IPS-15b (cell line): ENCODE results near the gene DNMT3A.

ENCODE experiments used
- H3K27me3 ChIP-seq: one replicate; pipeline ENCODE4 v1.6.1; 2013; ENCODE audit warnings: low read length; ENCODE audit not compliant: control insufficient read depth, insufficient read depth
- H3K36me3 ChIP-seq: one replicate; pipeline ENCODE4 v1.6.1; 2013; ENCODE audit warnings: low read length; ENCODE audit not compliant: control insufficient read depth, insufficient read depth
- H3K4me1 ChIP-seq: one replicate; pipeline ENCODE4 v1.6.1; 2013; ENCODE audit warnings: mild to moderate bottlenecking, low read length; ENCODE audit not compliant: control insufficient read depth, insufficient read depth
- H3K4me3 ChIP-seq: one replicate; pipeline ENCODE4 v1.5.1; 2013; ENCODE audit warnings: low read depth, low read length
- H3K9ac ChIP-seq: one replicate; pipeline ENCODE4 v1.6.1; 2013; ENCODE audit warnings: low read depth, mild to moderate bottlenecking, low read length
- H3K9me3 ChIP-seq: one replicate; pipeline ENCODE4 v1.6.1; 2013; ENCODE audit warnings: mild to moderate bottlenecking, low read length; ENCODE audit not compliant: control insufficient read depth, insufficient read depth

The DNMT3A gene

GRCh38 chr2:25316101-25316500 is 25.6 kb downstream of the DNMT3A start:
- Histone ChIP-seq H3K36me3 (no peaks in the 10 kb centered on the region), H3K4me1 (peaks cover 20% of the 10 kb centered on the region), H3K9me3 (no peaks in the 10 kb centered on the region), H3K4me3 (no peak overlapping the region), H3K27me3 (no peaks in the 10 kb centered on the region), H3K9ac (no peak overlapping the region)

GRCh38 chr2:25315316-25315680 is 26.4 kb downstream of the DNMT3A start:
- Histone ChIP-seq H3K4me3 (no peak overlapping the region), H3K36me3 (no peaks in the 10 kb centered on the region), H3K4me1 (peaks cover 26% of the 10 kb centered on the region), H3K9me3 (no peaks in the 10 kb centered on the region), H3K9ac (no peak overlapping the region), H3K27me3 (no peaks in the 10 kb centered on the region)

GRCh38 chr2:25314514-25315315 is 27.0 kb downstream of the DNMT3A start:
- H3K9ac ChIP-seq = peak overlapping the region; percentile 60

GRCh38 chr2:25313711-25314513 is 27.8 kb downstream of the DNMT3A start:
- no peaks in the 10 kb centered on the region for H3K9me3 ChIP-seq
- no peak overlapping the region for H3K9ac ChIP-seq
- H3K36me3 ChIP-seq = no peaks in the 10 kb centered on the region
- H3K4me3 ChIP-seq = no peak overlapping the region
- H3K27me3 ChIP-seq = no peaks in the 10 kb centered on the region
- H3K4me1 ChIP-seq = peaks cover 29% of the 10 kb centered on the region

More at GRCh38 chr2:25314514-25315315, 27.0 kb downstream of the DNMT3A start:
- H3K27me3 ChIP-seq = no peaks in the 10 kb centered on the region
- peaks cover 27% of the 10 kb centered on the region for H3K4me1 ChIP-seq
- no peak overlapping the region for H3K4me3 ChIP-seq
- H3K36me3 ChIP-seq = no peaks in the 10 kb centered on the region
- no peaks in the 10 kb centered on the region for H3K9me3 ChIP-seq

GRCh38 chr2:25312958-25313710 is 28.6 kb downstream of the DNMT3A start:
- H3K27me3 ChIP-seq = no peaks in the 10 kb centered on the region
- H3K4me1 ChIP-seq = peaks cover 29% of the 10 kb centered on the region
- H3K4me3 ChIP-seq = no peak overlapping the region
- no peaks in the 10 kb centered on the region for H3K36me3 ChIP-seq
- no peaks in the 10 kb centered on the region for H3K9me3 ChIP-seq
- H3K9ac ChIP-seq = no peak overlapping the region

GRCh38 chr2:25311865-25312575 is 29.7 kb downstream of the DNMT3A start:
- Histone ChIP-seq H3K27me3 (no peaks in the 10 kb centered on the region), H3K36me3 (no peaks in the 10 kb centered on the region), H3K9ac (no peak overlapping the region), H3K4me3 (no peak overlapping the region), H3K9me3 (no peaks in the 10 kb centered on the region), H3K4me1 (peaks cover 30% of the 10 kb centered on the region)

- Histone ChIP-seq H3K9ac (no peak overlapping the region), H3K4me1 (peaks cover 31% of the 10 kb centered on the region), H3K9me3 (no peaks in the 10 kb centered on the region), H3K36me3 (no peaks in the 10 kb centered on the region), H3K4me3 (no peak overlapping the region), H3K27me3 (no peaks in the 10 kb centered on the region)
Measured at GRCh38 chr2:25310965-25311864, 30.5 kb downstream of the DNMT3A start.

GRCh38 chr2:25310709-25310964 is 31.1 kb downstream of the DNMT3A start:
- no peaks in the 10 kb centered on the region for H3K9me3 ChIP-seq
- peak overlapping the region; percentile 26 for H3K9ac ChIP-seq
- H3K4me1 ChIP-seq = peaks cover 31% of the 10 kb centered on the region
- H3K36me3 ChIP-seq = no peaks in the 10 kb centered on the region
- no peaks in the 10 kb centered on the region for H3K27me3 ChIP-seq
- no peak overlapping the region for H3K4me3 ChIP-seq

GRCh38 chr2:25309402-25309801 is 32.3 kb downstream of the DNMT3A start:
- H3K9me3 ChIP-seq = no peaks in the 10 kb centered on the region
- peaks cover 31% of the 10 kb centered on the region for H3K4me1 ChIP-seq
- H3K36me3 ChIP-seq = peaks cover 1% of the 10 kb centered on the region
- H3K9ac ChIP-seq = no peak overlapping the region
- no peak overlapping the region for H3K4me3 ChIP-seq
- H3K27me3 ChIP-seq = no peaks in the 10 kb centered on the region

- H3K4me1 ChIP-seq = peaks cover 38% of the 10 kb centered on the region
- no peaks in the 10 kb centered on the region for H3K27me3 ChIP-seq
Measured at GRCh38 chr2:25308599-25308998, 33.1 kb downstream of the DNMT3A start.

More at GRCh38 chr2:25308599-25308998, 33.1 kb downstream of the DNMT3A start:
- H3K4me3 ChIP-seq = no peak overlapping the region
- no peaks in the 10 kb centered on the region for H3K9me3 ChIP-seq
- peaks cover 2% of the 10 kb centered on the region for H3K36me3 ChIP-seq
- H3K9ac ChIP-seq = no peak overlapping the region
